ENCODE results near the gene RPL13A. TPM values are rescaled to one million over a fixed set of nuclear protein-coding genes. Genes with fewer than 3 reads are reported as not detected.
A peak's percentile ranks its signal among the peaks of the same experiment; 100 is the strongest.

The RPL13A gene
- total and polyA plus RNA-seq, 9 of the 15 experiments (the other 6 are each of a cell fraction or from before 2014, with no cell fraction given), result 1,744 to 5,482 (median 2,949) TPM

GRCh38 chr19:49487277-49488045 is at the start of gene RPL13A (continued):
- TF ChIP-seq RAD51 (IDR thresholded peaks at IDR 0.05; ENCODE audit: borderline replicate concordance, low read depth), result peak; percentile 98
- TF ChIP-seq ZC3H11A (IDR thresholded peaks at IDR 0.05; ENCODE audit: low read depth, low read length), result no peak
- no peak for TF ChIP-seq MED1 (CRISPR knock-in tag; IDR thresholded peaks at IDR 0.05; ENCODE audit: borderline replicate concordance)
- TF ChIP-seq CEBPZ (IDR thresholded peaks at IDR 0.05; ENCODE audit: borderline replicate concordance, low read depth, low read length), result peak; percentile 14; the same call in 1 of the 2 replicates
- TF ChIP-seq NR1H2 (CRISPR knock-in tag; IDR thresholded peaks at IDR 0.05), result 0 out of 2 replicates have a peak, but pooled peaks have one; percentile 46
- TF ChIP-seq ZNF778 (CRISPR knock-in tag; IDR thresholded peaks at IDR 0.05), result no peak
- TF ChIP-seq ZBTB8A (IDR thresholded peaks at IDR 0.05; ENCODE audit: partially characterized antibody), result no peak
- no peak for TF ChIP-seq SRSF7 (optimal IDR thresholded peaks at IDR 0.05; ENCODE audit: low read depth, low read length)
- TF ChIP-seq SIRT6 (IDR thresholded peaks at IDR 0.05; ENCODE audit: low read depth, low read length), result peak; percentile 18
- TF ChIP-seq, protein P1, sequence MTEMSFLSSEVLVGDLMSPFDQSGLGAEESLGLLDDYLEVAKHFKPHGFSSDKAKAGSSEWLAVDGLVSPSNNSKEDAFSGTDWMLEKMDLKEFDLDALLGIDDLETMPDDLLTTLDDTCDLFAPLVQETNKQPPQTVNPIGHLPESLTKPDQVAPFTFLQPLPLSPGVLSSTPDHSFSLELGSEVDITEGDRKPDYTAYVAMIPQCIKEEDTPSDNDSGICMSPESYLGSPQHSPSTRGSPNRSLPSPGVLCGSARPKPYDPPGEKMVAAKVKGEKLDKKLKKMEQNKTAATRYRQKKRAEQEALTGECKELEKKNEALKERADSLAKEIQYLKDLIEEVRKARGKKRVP (CRISPR knock-in tag; IDR thresholded peaks at IDR 0.05), result peak; percentile 74
- TF ChIP-seq, protein P2, sequence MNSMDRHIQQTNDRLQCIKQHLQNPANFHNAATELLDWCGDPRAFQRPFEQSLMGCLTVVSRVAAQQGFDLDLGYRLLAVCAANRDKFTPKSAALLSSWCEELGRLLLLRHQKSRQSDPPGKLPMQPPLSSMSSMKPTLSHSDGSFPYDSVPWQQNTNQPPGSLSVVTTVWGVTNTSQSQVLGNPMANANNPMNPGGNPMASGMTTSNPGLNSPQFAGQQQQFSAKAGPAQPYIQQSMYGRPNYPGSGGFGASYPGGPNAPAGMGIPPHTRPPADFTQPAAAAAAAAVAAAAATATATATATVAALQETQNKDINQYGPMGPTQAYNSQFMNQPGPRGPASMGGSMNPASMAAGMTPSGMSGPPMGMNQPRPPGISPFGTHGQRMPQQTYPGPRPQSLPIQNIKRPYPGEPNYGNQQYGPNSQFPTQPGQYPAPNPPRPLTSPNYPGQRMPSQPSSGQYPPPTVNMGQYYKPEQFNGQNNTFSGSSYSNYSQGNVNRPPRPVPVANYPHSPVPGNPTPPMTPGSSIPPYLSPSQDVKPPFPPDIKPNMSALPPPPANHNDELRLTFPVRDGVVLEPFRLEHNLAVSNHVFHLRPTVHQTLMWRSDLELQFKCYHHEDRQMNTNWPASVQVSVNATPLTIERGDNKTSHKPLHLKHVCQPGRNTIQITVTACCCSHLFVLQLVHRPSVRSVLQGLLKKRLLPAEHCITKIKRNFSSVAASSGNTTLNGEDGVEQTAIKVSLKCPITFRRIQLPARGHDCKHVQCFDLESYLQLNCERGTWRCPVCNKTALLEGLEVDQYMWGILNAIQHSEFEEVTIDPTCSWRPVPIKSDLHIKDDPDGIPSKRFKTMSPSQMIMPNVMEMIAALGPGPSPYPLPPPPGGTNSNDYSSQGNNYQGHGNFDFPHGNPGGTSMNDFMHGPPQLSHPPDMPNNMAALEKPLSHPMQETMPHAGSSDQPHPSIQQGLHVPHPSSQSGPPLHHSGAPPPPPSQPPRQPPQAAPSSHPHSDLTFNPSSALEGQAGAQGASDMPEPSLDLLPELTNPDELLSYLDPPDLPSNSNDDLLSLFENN (IDR thresholded peaks at IDR 0.05; ENCODE audit: low read depth in 2 of 2, low read length in 2 of 2), result peak in 1 of 2 experiments; percentile 78; a peak in 1 of 4 replicates
- peak; percentile 95 for TF ChIP-seq EP400 (IDR thresholded peaks at IDR 0.05)
- TF ChIP-seq POU5F1 (IDR thresholded peaks at IDR 0.05; ENCODE audit: borderline replicate concordance, low read depth, low read length, partially characterized antibody), result peak; percentile 21
- TF ChIP-seq PHF20 (IDR thresholded peaks at IDR 0.05; ENCODE audit: partially characterized antibody), result peak; percentile 57
- TF ChIP-seq ZBTB7A (IDR thresholded peaks at IDR 0.05; ENCODE audit: borderline replicate concordance, control insufficient read depth, low read depth, low read length), result no peak; the same call in 1 of the 2 replicates
- no peak for TF ChIP-seq SMC3 (conservative IDR thresholded peaks at IDR 0.05; ENCODE audit: insufficient read depth, low read depth, low read length)
- peak; percentile 49; the same call in 1 of the 2 replicates for TF ChIP-seq ZNF668 (CRISPR knock-in tag; IDR thresholded peaks at IDR 0.05)
- peak; percentile 85 to 86; a peak in 3 of 4 replicates for TF ChIP-seq FOXK2 (conservative IDR thresholded peaks at IDR 0.05 in 1 of 2, IDR thresholded peaks at IDR 0.05 in 1 of 2; ENCODE audit: low read depth in 2 of 2)
- TF ChIP-seq CTBP1 (IDR thresholded peaks at IDR 0.05; ENCODE audit: borderline replicate concordance), result peak; percentile 27; the same call in 1 of the 2 replicates
